Progenitor cell of endocrine pancreas (in vitro differentiated cells): ENCODE results near the gene PRR5L. TPM values are rescaled to one million over a fixed set of nuclear protein-coding genes. Genes with fewer than 3 reads are reported as not detected.

Experiments used
- DNase-seq: peaks from one replicate; pipeline ENCODE4 v3.0.0; 2021; ENCODE audit warnings: low spot score; ENCODE audit not compliant: unreplicated experiment
- H3K27ac Mint-ChIP-seq: 2 replicates; pipeline ENCODE4 v1.8.0; 2021; ENCODE audit warnings: mild to moderate bottlenecking, moderate library complexity, mixed read lengths
- H3K27me3 Mint-ChIP-seq: 2 replicates; pipeline ENCODE4 v1.8.0; 2021; ENCODE audit warnings: mixed read lengths
- H3K36me3 Mint-ChIP-seq: 2 replicates; pipeline ENCODE4 v1.8.0; 2022; ENCODE audit warnings: mixed read lengths; ENCODE audit not compliant: insufficient read depth
- H3K4me1 Mint-ChIP-seq: 2 replicates; pipeline ENCODE4 v1.8.0; 2021; ENCODE audit warnings: low read depth, mixed read lengths
- H3K4me3 Mint-ChIP-seq: 2 replicates; pipeline ENCODE4 v1.8.0; 2021; ENCODE audit warnings: low read depth, mild to moderate bottlenecking, moderate library complexity, mixed read lengths
- H3K9me3 Mint-ChIP-seq: 2 replicates; pipeline ENCODE4 v1.8.0; 2021; ENCODE audit warnings: low read depth, mixed read lengths
- CTCF ChIP-seq: fragments of 200-600 bp; sonication (generic); IDR thresholded peaks from one replicate; pipeline ENCODE4 v1.5.0; 2021; ENCODE audit warnings: antibody characterized with exemption, mild to moderate bottlenecking; ENCODE audit not compliant: unreplicated experiment
- long read RNA-seq: library from polyadenylated mRNA; unstranded; transcript quantifications from one replicate; pipeline ENCODE4 v2.0.0, GENCODE V29; 2020
- total RNA-seq: library from RNA; stranded (reverse); gene quantifications from 2 replicates; pipeline ENCODE4 v1.2.1, GENCODE V29; 2021

Gene PRR5L
- total RNA-seq, result 1.7 and 2.0 TPM in 2 replicates
- long read RNA-seq, partial matches to known transcripts, result 0 of 4 reads
- long read RNA-seq, other reads (novel, unspliced or antisense), result 4 of 4 reads

- Mint-ChIP-seq H3K36me3 (no peaks in the 10 kb centered on the region), H3K27ac (no peak within 1 kb of the TSS), H3K27me3 (peaks cover 8% of the 10 kb centered on the region), H3K4me1 (no peaks in the 10 kb centered on the region), H3K4me3 (no peak within 1 kb of the TSS), H3K9me3 (no peaks in the 10 kb centered on the region)
- no peak for DNase-seq
- no peak for TF ChIP-seq CTCF
These were observed at the start of gene PRR5L for GRCh38 chr11:36295926-36296325. PRR5L (plus strand) TSS chr11:36296288; CDS start chr11:36401122, 104,834 bp downstream.

GRCh38 chr11:36247493-36247892 lies 48.6 kb upstream of the PRR5L start:
- no peaks in the 10 kb centered on the region for H3K27me3 Mint-ChIP-seq
- DNase-seq, result no peak
- no peak overlapping the region for H3K27ac Mint-ChIP-seq
- no peak for TF ChIP-seq CTCF
- peaks cover 8% of the 10 kb centered on the region for H3K9me3 Mint-ChIP-seq
- H3K36me3 Mint-ChIP-seq, result no peaks in the 10 kb centered on the region
- peaks cover 6% of the 10 kb centered on the region for H3K4me1 Mint-ChIP-seq
- no peak overlapping the region for H3K4me3 Mint-ChIP-seq

GRCh38 chr11:36248436-36248835 lies 47.7 kb upstream of the PRR5L start:
- no peak for TF ChIP-seq CTCF
- H3K9me3 Mint-ChIP-seq, result peaks cover 8% of the 10 kb centered on the region
- H3K27ac Mint-ChIP-seq, result no peak overlapping the region
- DNase-seq, result no peak
- no peak overlapping the region for H3K4me3 Mint-ChIP-seq
- no peaks in the 10 kb centered on the region for H3K27me3 Mint-ChIP-seq
- H3K4me1 Mint-ChIP-seq, result peaks cover 6% of the 10 kb centered on the region
- H3K36me3 Mint-ChIP-seq, result no peaks in the 10 kb centered on the region

DNA sequence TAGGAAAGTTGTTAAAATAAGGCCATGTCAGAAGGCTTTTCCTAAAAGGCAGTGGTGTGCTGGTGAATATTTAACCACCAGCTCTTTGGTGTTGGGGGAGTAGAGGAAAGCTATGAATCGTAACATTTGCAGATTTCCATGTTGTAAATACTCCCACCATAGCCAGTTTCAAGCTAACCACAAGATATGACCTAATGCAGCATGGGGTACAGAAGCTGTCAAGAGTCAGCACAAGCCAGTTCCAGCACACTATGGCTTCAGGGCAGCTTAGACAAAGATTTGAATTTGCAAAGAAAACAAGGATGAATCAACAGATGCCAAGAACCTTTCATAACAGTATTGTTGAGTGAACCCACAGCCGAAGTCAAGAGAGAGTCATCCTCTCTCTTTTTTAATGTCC lies 46.8 kb upstream of the PRR5L start:
- DNase-seq, result no peak
- no peak overlapping the region for H3K4me3 Mint-ChIP-seq
- H3K4me1 Mint-ChIP-seq, result peaks cover 6% of the 10 kb centered on the region
- peaks cover 8% of the 10 kb centered on the region for H3K9me3 Mint-ChIP-seq
- H3K36me3 Mint-ChIP-seq, result no peaks in the 10 kb centered on the region
- H3K27ac Mint-ChIP-seq, result no peak overlapping the region
- no peak for TF ChIP-seq CTCF
- H3K27me3 Mint-ChIP-seq, result no peaks in the 10 kb centered on the region

- no peak for TF ChIP-seq CTCF
- Mint-ChIP-seq H3K36me3 (no peaks in the 10 kb centered on the region), H3K9me3 (peaks cover 8% of the 10 kb centered on the region), H3K27me3 (no peaks in the 10 kb centered on the region), H3K4me3 (no peak overlapping the region), H3K4me1 (peaks cover 6% of the 10 kb centered on the region), H3K27ac (peak overlapping the region; percentile 64)
- DNase-seq, result no peak
These were observed 44.3 kb upstream of the PRR5L start for GRCh38 chr11:36251823-36252222.
